Neural cell (in vitro differentiated cells): Measurements from ENCODE around the gene NFIB. TPM values are rescaled to one million over a fixed set of nuclear protein-coding genes. Genes with fewer than 3 reads are reported as not detected.

Experiments used
- H2AFZ ChIP-seq: fragments of 200-600, 300-800 bp; sonication (generic), shearing (Covaris generic); 2 replicates; pipeline ENCODE4 v1.6.0; 2014; ENCODE audit warnings: low read depth, mild to moderate bottlenecking, antibody characterized with exemption, low read length, moderate library complexity
- H3F3A ChIP-seq: fragments of 200-600 bp; shearing (Covaris generic); 2 replicates; pipeline ENCODE4 v1.6.1; 2016; ENCODE audit warnings: mild to moderate bottlenecking, moderate library complexity, mixed read lengths, antibody characterized with exemption, low read length; ENCODE audit not compliant: insufficient read depth, poor library complexity, severe bottlenecking
- H3K27ac ChIP-seq: fragments of 200-600, 300-800 bp; sonication (generic), shearing (Covaris generic); 2 replicates; pipeline ENCODE4 v1.5.1; 2014; ENCODE audit warnings: mild to moderate bottlenecking, low read length, moderate library complexity
- H3K27me3 ChIP-seq: fragments of 300-800, 200-600 bp; sonication (generic), shearing (Covaris generic); 2 replicates; pipeline ENCODE4 v1.6.0; 2014; ENCODE audit warnings: mild to moderate bottlenecking, low read depth, low read length, moderate library complexity; ENCODE audit not compliant: insufficient read depth
- H3K36me3 ChIP-seq: fragments of 300-800, 200-600 bp; sonication (generic), shearing (Covaris generic); 2 replicates; pipeline ENCODE4 v1.5.1; 2014; ENCODE audit warnings: mild to moderate bottlenecking, antibody characterized with exemption, low read length, moderate library complexity; ENCODE audit not compliant: insufficient read depth
- H3K4me2 ChIP-seq: fragments of 300-800, 200-600 bp; sonication (generic), shearing (Covaris generic); 2 replicates; pipeline ENCODE4 v1.6.0; 2014; ENCODE audit warnings: mild to moderate bottlenecking, low read length
- H3K4me3 ChIP-seq: fragments of 300-800, 200-600 bp; sonication (generic), shearing (Covaris generic); 2 replicates; pipeline ENCODE4 v1.5.1; 2014; ENCODE audit warnings: mild to moderate bottlenecking, low read length, moderate library complexity
- H3K79me2 ChIP-seq: fragments of 200-600 bp; shearing (Covaris generic); replicated peaks from 2 replicates; pipeline ENCODE4 v1.6.0; 2014; ENCODE audit warnings: mild to moderate bottlenecking, low read length, moderate library complexity; ENCODE audit not compliant: insufficient read depth
- H3K9ac ChIP-seq: fragments of 300-800, 200-600 bp; sonication (generic), shearing (Covaris generic); 2 replicates; pipeline ENCODE4 v1.6.1; 2016; ENCODE audit warnings: mild to moderate bottlenecking, low read length, mixed read lengths
- H3K9me2 ChIP-seq: fragments of 200-600 bp; shearing (Covaris generic); 2 replicates; pipeline ENCODE4 v1.6.1; 2016; ENCODE audit warnings: mild to moderate bottlenecking, low read length, mixed read lengths; ENCODE audit not compliant: insufficient read depth
- H3K9me3 ChIP-seq: fragments of 200-600, 300-800 bp; sonication (generic), shearing (Covaris generic); 2 replicates; pipeline ENCODE4 v1.6.1; 2016; ENCODE audit warnings: mild to moderate bottlenecking, mixed run types, low read length, moderate library complexity, mixed read lengths
- H4K20me1 ChIP-seq: fragments of 200-600 bp; shearing (Covaris generic); 2 replicates; pipeline ENCODE4 v1.6.1; 2016; ENCODE audit warnings: mild to moderate bottlenecking, mixed run types; ENCODE audit not compliant: insufficient read depth
- CTCF ChIP-seq: fragments of 450-650 bp; IDR thresholded peaks from 2 replicates; pipeline ENCODE4 v1.5.1; 2014; ENCODE audit warnings: antibody characterized with exemption, mild to moderate bottlenecking, moderate library complexity; ENCODE audit not compliant: poor library complexity, severe bottlenecking
- EP300 ChIP-seq: fragments of 450-650 bp; conservative IDR thresholded peaks from 2 replicates; pipeline ENCODE4 v1.6.1; 2014; ENCODE audit warnings: antibody characterized with exemption, mild to moderate bottlenecking, moderate library complexity; ENCODE audit not compliant: poor library complexity, severe bottlenecking
- EZH2 ChIP-seq: fragments of 200-600, 300-800 bp; shearing (Covaris generic), sonication (generic); IDR thresholded peaks from 2 replicates; pipeline ENCODE4 v1.6.1; 2014; ENCODE audit warnings: antibody characterized with exemption, low read length, borderline replicate concordance, mild to moderate bottlenecking; ENCODE audit not compliant: insufficient read depth, poor library complexity, severe bottlenecking
- MXI1 ChIP-seq: fragments of 450-650 bp; conservative IDR thresholded peaks from 2 replicates; pipeline ENCODE4 v1.6.1; 2014; ENCODE audit warnings: antibody characterized with exemption, mild to moderate bottlenecking; ENCODE audit not compliant: poor library complexity, severe bottlenecking
- POLR2AphosphoS5 ChIP-seq: IDR thresholded peaks from 2 replicates; pipeline ENCODE4 v1.6.1; 2012
- RAD21 ChIP-seq: fragments of 450-650 bp; conservative IDR thresholded peaks from 2 replicates; pipeline ENCODE4 v1.6.1; 2014; ENCODE audit warnings: antibody characterized with exemption, mild to moderate bottlenecking, moderate library complexity
- SMC3 ChIP-seq: fragments of 450-650 bp; conservative IDR thresholded peaks from 2 replicates; pipeline ENCODE4 v1.6.1; 2014; ENCODE audit warnings: antibody characterized with exemption, mild to moderate bottlenecking, moderate library complexity; ENCODE audit not compliant: poor library complexity
- TAF1 ChIP-seq: IDR thresholded peaks from 2 replicates; pipeline ENCODE4 v1.6.1; 2012; ENCODE audit warnings: low read depth
- polyA plus RNA-seq: library from polyadenylated mRNA; depleted of rRNA; stranded (reverse); fragments of >200 nt; gene quantifications from 2 replicates; pipeline ENCODE4 v1.2.3, GENCODE V29; 2014
- TF ChIP-seq, protein P1 (sequence below): IDR thresholded peaks from 2 replicates; pipeline ENCODE4 v1.6.1; 2012; ENCODE audit warnings: borderline replicate concordance

Gene NFIB
- polyA plus RNA-seq, 1 donor from 2014 or later: 0.73 TPM

- TF ChIP-seq CTCF: no peak
- no peak for TF ChIP-seq TAF1
- TF ChIP-seq, protein P1, sequence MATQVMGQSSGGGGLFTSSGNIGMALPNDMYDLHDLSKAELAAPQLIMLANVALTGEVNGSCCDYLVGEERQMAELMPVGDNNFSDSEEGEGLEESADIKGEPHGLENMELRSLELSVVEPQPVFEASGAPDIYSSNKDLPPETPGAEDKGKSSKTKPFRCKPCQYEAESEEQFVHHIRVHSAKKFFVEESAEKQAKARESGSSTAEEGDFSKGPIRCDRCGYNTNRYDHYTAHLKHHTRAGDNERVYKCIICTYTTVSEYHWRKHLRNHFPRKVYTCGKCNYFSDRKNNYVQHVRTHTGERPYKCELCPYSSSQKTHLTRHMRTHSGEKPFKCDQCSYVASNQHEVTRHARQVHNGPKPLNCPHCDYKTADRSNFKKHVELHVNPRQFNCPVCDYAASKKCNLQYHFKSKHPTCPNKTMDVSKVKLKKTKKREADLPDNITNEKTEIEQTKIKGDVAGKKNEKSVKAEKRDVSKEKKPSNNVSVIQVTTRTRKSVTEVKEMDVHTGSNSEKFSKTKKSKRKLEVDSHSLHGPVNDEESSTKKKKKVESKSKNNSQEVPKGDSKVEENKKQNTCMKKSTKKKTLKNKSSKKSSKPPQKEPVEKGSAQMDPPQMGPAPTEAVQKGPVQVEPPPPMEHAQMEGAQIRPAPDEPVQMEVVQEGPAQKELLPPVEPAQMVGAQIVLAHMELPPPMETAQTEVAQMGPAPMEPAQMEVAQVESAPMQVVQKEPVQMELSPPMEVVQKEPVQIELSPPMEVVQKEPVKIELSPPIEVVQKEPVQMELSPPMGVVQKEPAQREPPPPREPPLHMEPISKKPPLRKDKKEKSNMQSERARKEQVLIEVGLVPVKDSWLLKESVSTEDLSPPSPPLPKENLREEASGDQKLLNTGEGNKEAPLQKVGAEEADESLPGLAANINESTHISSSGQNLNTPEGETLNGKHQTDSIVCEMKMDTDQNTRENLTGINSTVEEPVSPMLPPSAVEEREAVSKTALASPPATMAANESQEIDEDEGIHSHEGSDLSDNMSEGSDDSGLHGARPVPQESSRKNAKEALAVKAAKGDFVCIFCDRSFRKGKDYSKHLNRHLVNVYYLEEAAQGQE: no peak
- Histone ChIP-seq H3K9ac (no peak overlapping the region), H3K4me2 (no peak overlapping the region), H3K9me2 (no peaks in the 10 kb centered on the region), H2AFZ (no peak overlapping the region), H4K20me1 (no peaks in the 10 kb centered on the region), H3F3A (no peaks in the 10 kb centered on the region), H3K27me3 (no peaks in the 10 kb centered on the region), H3K27ac (no peak overlapping the region), H3K79me2 (no peaks in the 10 kb centered on the region), H3K9me3 (no peaks in the 10 kb centered on the region), H3K4me3 (no peak overlapping the region), H3K36me3 (no peaks in the 10 kb centered on the region)
Observed at GRCh38 chr9:14153310-14153720, 160.6 kb downstream of the NFIB start.

DNA sequence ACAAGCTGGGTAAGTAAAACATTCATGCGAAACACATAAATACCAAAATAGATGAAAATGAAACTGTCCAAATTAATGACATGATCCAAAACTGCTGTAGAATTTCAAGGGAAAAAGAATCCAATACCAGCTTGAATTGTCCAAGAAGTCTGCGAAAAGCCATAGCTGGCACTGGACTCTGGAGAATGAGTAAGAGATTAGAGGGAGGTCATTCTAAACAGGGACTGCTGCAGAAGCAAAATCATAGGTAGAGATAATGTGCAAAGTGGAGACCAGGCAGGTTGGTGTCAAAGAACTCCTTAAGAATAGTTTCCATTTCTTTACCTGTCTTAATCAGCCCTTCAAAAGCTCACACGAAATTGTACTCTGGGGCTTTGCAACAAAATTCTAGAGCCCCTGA lies 162.5 kb downstream of the NFIB start:
- Histone ChIP-seq H4K20me1 (no peaks in the 10 kb centered on the region), H3K4me3 (no peak overlapping the region), H3K4me2 (no peak overlapping the region), H3K27me3 (no peaks in the 10 kb centered on the region), H3K9me3 (no peaks in the 10 kb centered on the region), H3K9ac (no peak overlapping the region), H2AFZ (no peak overlapping the region), H3K79me2 (no peaks in the 10 kb centered on the region), H3K9me2 (no peaks in the 10 kb centered on the region), H3F3A (no peaks in the 10 kb centered on the region), H3K36me3 (no peaks in the 10 kb centered on the region), H3K27ac (no peak overlapping the region)
- no peak for TF ChIP-seq RAD21
- no peak for TF ChIP-seq POLR2AphosphoS5
- TF ChIP-seq, protein P1: no peak
- no peak for TF ChIP-seq MXI1
- no peak for TF ChIP-seq EZH2
- no peak for TF ChIP-seq TAF1
- no peak for TF ChIP-seq SMC3
- TF ChIP-seq CTCF: no peak
- TF ChIP-seq EP300: no peak
